ENCODE data around the gene BPIFB3. TPM values are rescaled to one million over a fixed set of nuclear protein-coding genes. Genes with fewer than 3 reads are reported as not detected.

Gene BPIFB3
- total RNA-seq, 1 experiment from 2014 or later, result not detected

DNA sequence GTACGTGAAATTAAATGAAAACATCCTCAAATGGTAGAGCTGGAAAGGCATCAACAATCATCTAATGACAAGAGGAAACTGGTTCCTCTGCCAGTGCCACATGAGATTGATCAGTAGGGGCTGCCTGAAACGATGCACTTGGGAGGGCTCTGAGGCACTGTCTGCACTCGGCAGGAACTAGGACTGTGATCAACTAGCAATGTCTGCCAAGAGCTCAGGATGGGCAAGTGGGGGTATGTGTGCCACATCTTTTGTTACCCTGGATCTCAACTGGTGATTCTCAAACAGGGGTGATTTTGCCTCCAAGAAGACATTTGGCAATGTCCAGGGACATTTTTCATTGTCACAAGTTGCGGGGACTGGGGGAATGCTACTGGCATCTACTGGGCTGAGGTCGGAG, 20.3 kb upstream of the BPIFB3 start:
- Histone ChIP-seq H3K27ac (ENCODE audit: low read length) (no peak overlapping the region), H3K4me3 (ENCODE audit: low read depth in 2 of 2, low read length in 2 of 2) (no peak overlapping the region), H3K4me1 (ENCODE audit: control insufficient read depth, insufficient read depth, low read length) (no peaks in the 10 kb centered on the region), H3K36me3 (ENCODE audit: control insufficient read depth, insufficient read depth, low read length) (no peaks in the 10 kb centered on the region), H3K27me3 (ENCODE audit: control insufficient read depth, insufficient read depth, low read length) (peaks cover 4% of the 10 kb centered on the region; the same call in 1 of the 2 replicates), H3K9me3 (ENCODE audit: control insufficient read depth, insufficient read depth, low read depth, low read length) (no peaks in the 10 kb centered on the region)
- intact Hi-C loops (cut with micrococcal nuclease; ENCODE audit: unreplicated experiment), result no loop called here
- ATAC-seq (no peak), DNase-seq (ENCODE audit: low read depth, low spot score) (no peak)
- POLR2A ChIA-PET, result no interaction called here
- CTCF ChIA-PET, result no interaction called here
- BruUV-seq (replicated peaks), result no TSS peak
- TF ChIP-seq, protein P1, sequence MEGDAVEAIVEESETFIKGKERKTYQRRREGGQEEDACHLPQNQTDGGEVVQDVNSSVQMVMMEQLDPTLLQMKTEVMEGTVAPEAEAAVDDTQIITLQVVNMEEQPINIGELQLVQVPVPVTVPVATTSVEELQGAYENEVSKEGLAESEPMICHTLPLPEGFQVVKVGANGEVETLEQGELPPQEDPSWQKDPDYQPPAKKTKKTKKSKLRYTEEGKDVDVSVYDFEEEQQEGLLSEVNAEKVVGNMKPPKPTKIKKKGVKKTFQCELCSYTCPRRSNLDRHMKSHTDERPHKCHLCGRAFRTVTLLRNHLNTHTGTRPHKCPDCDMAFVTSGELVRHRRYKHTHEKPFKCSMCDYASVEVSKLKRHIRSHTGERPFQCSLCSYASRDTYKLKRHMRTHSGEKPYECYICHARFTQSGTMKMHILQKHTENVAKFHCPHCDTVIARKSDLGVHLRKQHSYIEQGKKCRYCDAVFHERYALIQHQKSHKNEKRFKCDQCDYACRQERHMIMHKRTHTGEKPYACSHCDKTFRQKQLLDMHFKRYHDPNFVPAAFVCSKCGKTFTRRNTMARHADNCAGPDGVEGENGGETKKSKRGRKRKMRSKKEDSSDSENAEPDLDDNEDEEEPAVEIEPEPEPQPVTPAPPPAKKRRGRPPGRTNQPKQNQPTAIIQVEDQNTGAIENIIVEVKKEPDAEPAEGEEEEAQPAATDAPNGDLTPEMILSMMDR (IDR thresholded peaks at IDR 0.05), result no peak
- TF ChIP-seq, protein P2, sequence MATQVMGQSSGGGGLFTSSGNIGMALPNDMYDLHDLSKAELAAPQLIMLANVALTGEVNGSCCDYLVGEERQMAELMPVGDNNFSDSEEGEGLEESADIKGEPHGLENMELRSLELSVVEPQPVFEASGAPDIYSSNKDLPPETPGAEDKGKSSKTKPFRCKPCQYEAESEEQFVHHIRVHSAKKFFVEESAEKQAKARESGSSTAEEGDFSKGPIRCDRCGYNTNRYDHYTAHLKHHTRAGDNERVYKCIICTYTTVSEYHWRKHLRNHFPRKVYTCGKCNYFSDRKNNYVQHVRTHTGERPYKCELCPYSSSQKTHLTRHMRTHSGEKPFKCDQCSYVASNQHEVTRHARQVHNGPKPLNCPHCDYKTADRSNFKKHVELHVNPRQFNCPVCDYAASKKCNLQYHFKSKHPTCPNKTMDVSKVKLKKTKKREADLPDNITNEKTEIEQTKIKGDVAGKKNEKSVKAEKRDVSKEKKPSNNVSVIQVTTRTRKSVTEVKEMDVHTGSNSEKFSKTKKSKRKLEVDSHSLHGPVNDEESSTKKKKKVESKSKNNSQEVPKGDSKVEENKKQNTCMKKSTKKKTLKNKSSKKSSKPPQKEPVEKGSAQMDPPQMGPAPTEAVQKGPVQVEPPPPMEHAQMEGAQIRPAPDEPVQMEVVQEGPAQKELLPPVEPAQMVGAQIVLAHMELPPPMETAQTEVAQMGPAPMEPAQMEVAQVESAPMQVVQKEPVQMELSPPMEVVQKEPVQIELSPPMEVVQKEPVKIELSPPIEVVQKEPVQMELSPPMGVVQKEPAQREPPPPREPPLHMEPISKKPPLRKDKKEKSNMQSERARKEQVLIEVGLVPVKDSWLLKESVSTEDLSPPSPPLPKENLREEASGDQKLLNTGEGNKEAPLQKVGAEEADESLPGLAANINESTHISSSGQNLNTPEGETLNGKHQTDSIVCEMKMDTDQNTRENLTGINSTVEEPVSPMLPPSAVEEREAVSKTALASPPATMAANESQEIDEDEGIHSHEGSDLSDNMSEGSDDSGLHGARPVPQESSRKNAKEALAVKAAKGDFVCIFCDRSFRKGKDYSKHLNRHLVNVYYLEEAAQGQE (IDR thresholded peaks at IDR 0.05; ENCODE audit: insufficient read depth in 1 of 2, low read depth in 2 of 2, low read length in 1 of 2), result no peak
- TF ChIP-seq POLR2AphosphoS5 (IDR thresholded peaks at IDR 0.05; ENCODE audit: low read depth, low read length), result no peak
- no peak for TF ChIP-seq SIN3A (IDR thresholded peaks at IDR 0.05; ENCODE audit: borderline replicate concordance, insufficient read depth, low read depth, low read length)
- no peak for TF ChIP-seq TCF7L2 (IDR thresholded peaks at IDR 0.05; ENCODE audit: low read depth, low read length)
- in situ Hi-C loops (cut with HindIII; ENCODE audit: low pct_unique_long_range_greater_than_20kb, low sequenced_read_pairs), result no loop called here

DNA sequence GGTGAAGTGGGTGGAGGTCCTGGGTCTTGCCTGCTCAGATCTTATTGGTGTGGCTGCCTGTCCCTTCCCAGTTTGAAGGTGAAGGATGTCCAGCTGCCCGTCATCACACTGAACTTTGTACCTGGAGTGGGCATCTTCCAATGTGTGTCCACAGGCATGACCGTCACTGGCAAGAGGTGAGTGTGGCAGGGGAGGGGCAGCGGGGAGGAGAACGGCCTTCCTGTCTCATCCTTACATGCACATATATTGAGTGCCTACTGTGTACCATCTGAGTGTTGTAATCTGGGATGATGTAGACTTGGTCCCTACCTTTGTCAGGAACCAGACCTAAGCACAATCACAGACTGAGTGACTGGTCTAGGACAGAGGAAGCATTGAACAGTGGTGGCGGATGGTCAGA, 19.6 kb upstream of the BPIFB3 start:
- in situ Hi-C loops (cut with HindIII; ENCODE audit: low pct_unique_long_range_greater_than_20kb, low sequenced_read_pairs), result no loop called here

More for the DNA sequence above, 19.6 kb upstream of the BPIFB3 start:
- Histone ChIP-seq H3K4me1 (ENCODE audit: control insufficient read depth, insufficient read depth, low read length) (no peaks in the 10 kb centered on the region), H3K9me3 (ENCODE audit: control insufficient read depth, insufficient read depth, low read depth, low read length) (no peaks in the 10 kb centered on the region), H3K27me3 (ENCODE audit: control insufficient read depth, insufficient read depth, low read length) (peaks cover 6% of the 10 kb centered on the region; the same call in 1 of the 2 replicates), H3K36me3 (ENCODE audit: control insufficient read depth, insufficient read depth, low read length) (no peaks in the 10 kb centered on the region), H3K4me3 (ENCODE audit: low read depth in 2 of 2, low read length in 2 of 2) (no peak overlapping the region), H3K27ac (ENCODE audit: low read length) (no peak overlapping the region)
- intact Hi-C loops (cut with micrococcal nuclease; ENCODE audit: unreplicated experiment), result no loop called here
- DNase-seq (ENCODE audit: low read depth, low spot score) (no peak), ATAC-seq (no peak)
- ChIA-PET POLR2A (no interaction called here), CTCF (no interaction called here)
- no peak for TF ChIP-seq SIN3A (IDR thresholded peaks at IDR 0.05; ENCODE audit: borderline replicate concordance, insufficient read depth, low read depth, low read length)
- TF ChIP-seq, protein P1 (IDR thresholded peaks at IDR 0.05), result no peak
- TF ChIP-seq, protein P2 (IDR thresholded peaks at IDR 0.05; ENCODE audit: insufficient read depth in 1 of 2, low read depth in 2 of 2, low read length in 1 of 2), result no peak
- no peak for TF ChIP-seq POLR2AphosphoS5 (IDR thresholded peaks at IDR 0.05; ENCODE audit: low read depth, low read length)
- TF ChIP-seq TCF7L2 (IDR thresholded peaks at IDR 0.05; ENCODE audit: low read depth, low read length), result no peak
- BruUV-seq (replicated peaks), result no TSS peak

All from Panc1 (cell line).